Pons (tissue), 1 donor: Measurements from ENCODE around the gene AVPR2.

Experiments
- DNase-seq: peaks from one replicate; pipeline ENCODE4 v3.0.0-alpha.2; 2016; ENCODE audit warnings: low spot score

AVPR2 gene

DNA sequence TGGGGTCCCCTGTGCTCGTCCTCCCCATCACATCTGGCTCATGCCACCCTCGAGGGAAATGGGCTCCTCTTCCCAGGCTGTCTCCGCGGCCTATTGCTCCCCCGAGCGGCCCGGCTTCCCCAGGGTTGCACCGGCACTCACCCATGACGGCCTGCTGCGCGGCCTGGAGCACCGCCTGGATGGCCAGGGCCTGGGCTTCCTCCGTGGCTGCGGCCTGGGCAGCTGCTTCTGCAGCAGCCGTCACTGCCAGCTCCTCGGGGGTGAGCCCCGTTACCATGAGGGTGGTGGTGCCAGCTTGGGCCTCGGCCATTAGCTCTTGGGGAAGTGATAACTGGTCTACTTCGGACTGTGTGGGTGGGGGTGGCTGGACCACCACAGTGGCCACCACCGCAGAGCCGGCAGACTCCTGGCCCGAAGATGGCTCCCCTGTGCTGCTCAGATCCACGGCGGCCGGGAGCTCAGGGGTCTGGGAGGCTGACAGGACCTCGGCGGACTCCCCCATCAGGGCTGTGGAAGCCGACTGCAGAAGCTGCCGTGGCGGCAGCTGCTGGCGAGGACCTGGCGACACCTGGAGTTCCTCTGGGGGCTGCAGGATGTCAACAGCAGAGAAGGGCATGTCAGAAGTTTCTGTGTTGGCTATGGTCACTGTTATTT, 48.0 kb downstream of the AVPR2 start:
- no peak for DNase-seq

DNA sequence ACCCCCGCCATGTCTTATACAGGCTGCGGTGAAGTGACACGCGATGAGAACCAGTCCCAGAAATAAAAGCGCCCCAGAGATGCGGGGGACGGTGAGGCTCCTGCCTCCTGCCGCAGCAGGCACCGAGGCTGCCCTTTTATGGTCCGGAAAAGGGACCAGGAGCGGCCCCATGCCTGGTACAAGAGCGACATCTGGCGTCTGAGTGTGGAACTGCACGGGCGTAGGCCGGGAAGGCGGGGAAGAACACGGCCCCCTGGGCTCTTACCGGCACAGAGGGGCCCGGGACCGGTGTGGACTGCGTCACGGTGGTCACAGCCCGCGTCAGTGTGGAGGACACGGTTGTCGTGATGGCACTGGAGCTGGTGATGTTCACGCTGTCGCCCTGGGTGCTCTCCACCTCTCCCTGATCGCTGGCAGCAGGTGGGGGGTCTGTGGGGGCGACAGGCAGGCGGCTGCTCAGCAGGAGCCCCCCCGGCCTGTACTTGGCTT, 48.9 kb downstream of the AVPR2 start:
- no peak for DNase-seq

DNA sequence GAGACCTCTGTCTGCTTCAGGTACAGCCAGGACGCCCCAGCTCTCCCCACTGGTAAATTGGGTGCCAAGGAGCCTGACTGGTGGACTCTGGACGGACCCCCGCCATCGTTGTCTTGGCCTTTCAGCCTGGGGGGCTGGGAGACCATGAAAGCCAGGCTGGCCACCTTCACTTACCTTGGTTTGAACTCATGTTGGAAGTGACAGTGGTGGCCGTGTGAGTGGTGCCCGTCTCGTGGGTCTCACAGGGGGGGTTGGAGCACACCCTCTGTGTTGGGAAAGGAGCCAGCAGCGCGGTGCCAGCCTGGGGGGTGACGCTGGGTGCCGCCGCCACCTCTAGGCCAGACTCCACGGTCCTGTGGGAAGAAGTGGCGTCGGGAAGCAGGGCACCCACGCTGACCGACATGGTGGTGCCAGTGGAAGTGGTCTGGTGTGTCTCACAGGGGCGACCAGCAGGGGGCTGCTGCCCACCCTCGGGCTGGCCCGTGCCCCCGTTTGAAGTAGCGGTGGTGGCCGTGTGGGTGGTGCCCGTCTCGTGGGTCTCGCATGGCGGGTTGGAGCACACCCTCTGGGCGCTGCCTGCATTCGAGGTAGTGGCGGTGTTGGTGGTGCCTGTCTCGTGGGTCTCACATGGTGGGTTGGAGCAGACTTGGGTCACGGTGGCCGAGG, 49.6 kb downstream of the AVPR2 start:
- no peak for DNase-seq

DNA sequence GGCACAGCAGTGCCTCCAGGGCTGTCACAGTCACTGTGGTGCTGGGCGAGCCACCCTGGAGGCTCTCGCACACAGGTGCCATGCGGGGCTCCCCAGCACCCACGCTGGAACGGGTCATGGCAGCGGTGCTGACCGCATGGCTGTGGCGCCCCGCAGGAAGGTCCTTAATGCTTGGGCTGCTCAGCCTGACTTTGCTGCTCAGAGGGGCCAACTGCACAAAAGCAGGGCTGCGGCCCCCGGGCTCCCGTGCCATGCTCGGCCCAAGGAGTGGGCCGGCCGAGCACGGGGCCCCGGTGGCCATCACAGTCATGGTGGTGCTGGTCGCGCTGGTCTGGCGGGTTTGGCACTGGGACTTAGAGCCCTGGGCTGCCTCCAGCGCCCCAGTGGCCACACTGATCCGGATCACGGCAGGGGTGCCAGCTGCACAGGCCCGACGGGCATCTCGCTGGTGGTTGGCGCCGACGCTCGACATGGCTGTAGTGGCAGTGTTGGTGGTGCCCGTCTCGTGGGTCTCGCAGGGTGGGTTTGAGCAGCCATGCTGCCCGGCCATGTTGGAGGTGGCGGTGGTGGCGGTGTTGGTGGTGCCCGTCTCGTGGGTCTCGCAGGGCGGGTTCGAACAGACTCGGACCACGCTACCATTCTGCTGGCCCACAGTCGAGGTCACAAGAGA, 50.2 kb downstream of the AVPR2 start:
- DNase-seq = no peak

DNA sequence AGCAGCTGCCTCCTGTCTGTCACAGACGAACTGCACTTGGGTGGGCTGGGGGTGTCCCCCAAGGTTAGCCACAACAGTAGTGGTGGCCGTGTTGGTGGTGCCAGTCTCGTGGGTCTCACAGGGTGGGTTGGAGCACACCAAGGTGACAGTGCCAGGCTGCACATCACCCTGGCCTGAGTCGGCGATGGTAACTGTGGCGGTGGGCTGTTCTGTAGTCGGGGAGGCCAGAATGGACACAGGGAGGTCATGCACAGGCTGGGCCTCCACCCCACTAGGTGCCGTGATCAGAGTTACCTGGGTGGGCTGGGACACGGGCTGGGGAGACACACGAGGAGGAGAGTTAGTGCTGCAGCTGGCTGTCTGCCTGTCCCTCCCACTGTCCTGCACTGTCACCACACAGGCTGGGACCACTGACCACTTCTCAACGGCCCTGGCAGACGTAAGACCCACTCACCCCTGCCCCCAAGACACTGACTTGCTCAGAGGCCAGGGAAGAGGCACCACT, 50.8 kb downstream of the AVPR2 start:
- no peak for DNase-seq

DNA sequence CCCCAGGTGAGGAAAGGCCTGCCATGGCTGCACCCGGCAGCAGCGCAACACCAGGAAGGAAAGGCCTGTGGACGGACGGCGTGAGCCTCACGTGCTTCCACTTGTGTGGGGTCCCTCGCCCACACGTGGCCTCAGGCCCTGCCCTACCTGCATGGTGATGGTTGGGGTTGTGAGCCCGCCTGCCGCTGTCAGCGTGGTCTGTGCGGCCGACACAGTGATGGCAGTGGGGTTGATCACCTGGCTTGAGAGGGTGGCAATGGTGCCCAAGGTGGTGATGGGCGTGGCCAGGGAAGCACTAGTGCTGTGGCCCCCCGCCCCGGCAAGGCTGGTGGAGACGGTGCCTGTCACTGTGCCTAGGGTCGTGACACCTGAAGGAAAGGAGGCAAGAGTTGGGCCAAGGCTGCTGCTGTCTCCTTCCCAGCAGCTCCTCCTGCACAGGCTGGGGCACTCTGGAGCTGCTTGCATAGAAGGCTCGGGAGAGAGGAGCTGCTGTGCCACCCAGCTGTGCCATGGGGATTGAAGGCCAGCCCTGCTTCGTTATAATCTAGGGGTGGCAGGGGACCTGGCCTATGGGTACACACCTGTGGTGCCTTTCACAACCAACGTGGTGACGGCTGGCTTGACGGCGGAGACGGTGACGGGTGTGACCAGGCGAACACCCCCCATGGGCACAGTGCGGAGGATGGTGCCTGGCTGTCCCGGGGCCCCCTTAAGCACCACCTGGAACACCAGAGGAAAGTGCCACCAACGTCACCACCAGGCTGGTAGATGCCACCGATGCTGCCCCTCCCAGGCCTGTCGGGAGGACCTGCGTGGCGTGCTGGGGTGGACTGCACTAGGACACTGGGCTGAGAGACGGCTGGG, 51.8 kb downstream of the AVPR2 start:
- no peak for DNase-seq
